ENCODE measurements around the gene HS3ST5. TPM values are rescaled to one million over a fixed set of nuclear protein-coding genes. Genes with fewer than 3 reads are reported as not detected.

Gene HS3ST5
- total and polyA plus RNA-seq, 2 experiments from 2014 or later = 2.8 to 3.5 TPM

GRCh38 chr6:114200891-114201290 is 141.9 kb downstream of the HS3ST5 start (continued):
- TF ChIP-seq ZNF462 (CRISPR knock-in tag; IDR thresholded peaks at IDR 0.05) = no peak
- no peak for TF ChIP-seq EZH2 (IDR thresholded peaks at IDR 0.05; ENCODE audit: low read depth, unreplicated experiment)
- no peak for TF ChIP-seq ETS1 (IDR thresholded peaks at IDR 0.05)
- TF ChIP-seq JUNB (IDR thresholded peaks at IDR 0.05; ENCODE audit: unreplicated experiment) = no peak

GRCh38 chr6:114195631-114196403 is 147.0 kb downstream of the HS3ST5 start:
- no peak for DNase-seq (ENCODE audit: low spot score)
- Histone ChIP-seq H3K4me3 (no peak overlapping the region), H3K27ac (ENCODE audit: low read depth) (peak overlapping the region; percentile 50; the same call in 1 of the 2 replicates), H3K9me2 (ENCODE audit: insufficient read depth) (no peaks in the 10 kb centered on the region), H3F3A (replicated peaks; ENCODE audit: low read depth) (no peaks in the 10 kb centered on the region), H3K27me3 (ENCODE audit: insufficient read depth) (no peaks in the 10 kb centered on the region), H4K20me1 (replicated peaks; ENCODE audit: insufficient read depth) (no peaks in the 10 kb centered on the region), H3K4me2 (peak overlapping the region; percentile 26), H2AFZ (no peak overlapping the region), H3K4me1 (ENCODE audit: insufficient read depth) (peaks cover 44% of the 10 kb centered on the region), H3K79me2 (replicated peaks; ENCODE audit: insufficient read depth) (no peaks in the 10 kb centered on the region), H3K36me3 (ENCODE audit: insufficient read depth) (no peaks in the 10 kb centered on the region)
- Mint-ChIP-seq H3K9me3 (no peaks in the 10 kb centered on the region), H3K36me3 (ENCODE audit: low read depth) (peaks cover 5% of the 10 kb centered on the region; the same call in 1 of the 3 replicates), H3K27me3 (ENCODE audit: insufficient read depth, low read depth, poor library complexity) (no peaks in the 10 kb centered on the region), H3K4me3 (no peak overlapping the region), H3K4me1 (peaks cover 29% of the 10 kb centered on the region), H3K27ac (peak overlapping the region; percentile 29; the same call in 1 of the 2 replicates)
- peak; percentile 75 for ATAC-seq
- TF ChIP-seq EZH2phosphoT487 (IDR thresholded peaks at IDR 0.05; ENCODE audit: unreplicated experiment) (no peak), ZNF331 (CRISPR knock-in tag; IDR thresholded peaks at IDR 0.05; ENCODE audit: low read depth) (no peak), ZNF462 (CRISPR knock-in tag; IDR thresholded peaks at IDR 0.05) (no peak; the same call in 1 of the 2 replicates), EZH2 (IDR thresholded peaks at IDR 0.05; ENCODE audit: low read depth, unreplicated experiment) (no peak), NANOG (IDR thresholded peaks at IDR 0.05; ENCODE audit: borderline replicate concordance) (no peak)

Measured in GM23338 (cell line).